ENCODE measurements around the gene MAGEA6.
"Not testable (repeated sequence)": the region's sequence is repeated elsewhere in the genome, so short reads cannot be mapped to it uniquely, and the experiment has no call there.

MAGEA6 gene, protein sequence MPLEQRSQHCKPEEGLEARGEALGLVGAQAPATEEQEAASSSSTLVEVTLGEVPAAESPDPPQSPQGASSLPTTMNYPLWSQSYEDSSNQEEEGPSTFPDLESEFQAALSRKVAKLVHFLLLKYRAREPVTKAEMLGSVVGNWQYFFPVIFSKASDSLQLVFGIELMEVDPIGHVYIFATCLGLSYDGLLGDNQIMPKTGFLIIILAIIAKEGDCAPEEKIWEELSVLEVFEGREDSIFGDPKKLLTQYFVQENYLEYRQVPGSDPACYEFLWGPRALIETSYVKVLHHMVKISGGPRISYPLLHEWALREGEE

DNA sequence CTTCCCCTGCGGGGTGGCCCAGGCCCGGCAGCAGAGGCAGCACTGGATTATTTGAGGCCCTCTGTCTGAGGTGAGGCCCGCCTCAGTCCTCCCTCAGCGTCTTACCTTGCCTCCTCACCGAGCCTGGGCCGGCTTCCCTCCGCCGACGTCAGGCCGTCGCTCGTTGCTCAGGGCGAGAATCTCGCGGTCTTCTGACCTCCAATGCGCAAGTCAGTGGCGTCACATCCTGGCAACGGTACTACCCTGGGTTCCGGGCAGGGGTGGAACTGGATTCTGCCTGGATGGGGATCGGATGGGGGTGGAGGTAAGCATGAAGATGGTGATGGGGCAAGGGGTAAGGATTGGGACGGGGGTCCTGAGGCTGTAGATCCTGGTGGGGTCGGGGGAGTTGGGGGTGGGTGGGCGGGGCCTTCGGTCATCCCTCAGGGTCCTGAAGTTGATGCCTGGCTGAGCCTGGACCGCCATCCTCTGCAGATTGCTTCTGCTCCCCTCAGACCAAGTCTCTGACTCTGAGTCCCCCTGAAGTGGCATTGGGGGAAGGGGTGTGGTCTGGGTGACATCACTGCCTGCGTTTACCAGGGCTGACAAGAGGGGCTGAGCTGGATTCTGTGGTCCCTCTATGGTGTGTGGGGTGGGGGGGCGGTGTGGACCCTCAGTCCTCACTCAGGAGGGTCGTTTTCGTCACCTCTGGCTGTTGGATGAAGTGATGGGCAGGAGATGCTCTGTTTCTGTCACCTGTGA, at the start of gene MAGEA6:
MAGEA6 (minus strand) TSS at position 141 of the 741 bp plus-strand sequence. CDS start 2,039 bp downstream, outside the sequence.
- not testable (repeated sequence) for DNase-seq

DNA sequence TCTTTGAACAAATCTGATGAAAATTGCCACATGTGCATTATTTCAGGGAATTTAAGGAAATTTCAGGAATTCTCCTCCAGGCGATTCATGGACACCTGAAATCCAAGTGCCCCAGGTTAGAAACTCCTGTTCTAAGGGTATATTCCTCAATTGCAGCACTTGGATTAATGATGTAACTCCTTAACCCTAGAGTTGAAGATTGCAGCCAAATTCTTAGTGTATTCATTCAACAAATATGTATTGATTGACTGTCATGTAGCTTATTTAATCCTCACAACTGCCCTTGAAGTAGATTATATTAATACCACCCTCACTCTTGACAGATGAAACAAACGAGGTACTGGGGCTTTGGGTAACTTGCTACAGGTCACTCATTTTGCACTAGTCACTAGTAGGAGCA, 49.8 kb upstream of the MAGEA6 start:
- DNase-seq = no peak

DNA sequence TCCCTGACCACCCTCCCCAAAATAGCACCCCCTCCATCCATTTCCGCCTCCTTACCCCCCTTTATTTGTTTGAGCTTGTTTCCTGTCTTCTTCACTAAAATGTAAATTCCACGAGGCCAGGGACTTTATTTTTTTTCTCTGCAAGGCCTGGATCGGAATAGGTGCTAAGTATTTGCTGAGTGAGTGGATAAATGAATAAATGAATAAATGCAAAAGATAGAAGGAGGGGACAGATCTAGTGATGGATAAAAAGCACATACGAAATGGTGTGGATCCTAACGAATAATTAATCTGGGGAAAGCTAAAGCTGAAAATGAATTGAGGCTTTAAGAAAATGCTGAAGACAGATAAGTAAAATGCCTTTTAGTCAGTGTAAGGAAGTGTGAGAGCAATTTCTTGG, 48.9 kb upstream of the MAGEA6 start:
- DNase-seq = no peak

DNA sequence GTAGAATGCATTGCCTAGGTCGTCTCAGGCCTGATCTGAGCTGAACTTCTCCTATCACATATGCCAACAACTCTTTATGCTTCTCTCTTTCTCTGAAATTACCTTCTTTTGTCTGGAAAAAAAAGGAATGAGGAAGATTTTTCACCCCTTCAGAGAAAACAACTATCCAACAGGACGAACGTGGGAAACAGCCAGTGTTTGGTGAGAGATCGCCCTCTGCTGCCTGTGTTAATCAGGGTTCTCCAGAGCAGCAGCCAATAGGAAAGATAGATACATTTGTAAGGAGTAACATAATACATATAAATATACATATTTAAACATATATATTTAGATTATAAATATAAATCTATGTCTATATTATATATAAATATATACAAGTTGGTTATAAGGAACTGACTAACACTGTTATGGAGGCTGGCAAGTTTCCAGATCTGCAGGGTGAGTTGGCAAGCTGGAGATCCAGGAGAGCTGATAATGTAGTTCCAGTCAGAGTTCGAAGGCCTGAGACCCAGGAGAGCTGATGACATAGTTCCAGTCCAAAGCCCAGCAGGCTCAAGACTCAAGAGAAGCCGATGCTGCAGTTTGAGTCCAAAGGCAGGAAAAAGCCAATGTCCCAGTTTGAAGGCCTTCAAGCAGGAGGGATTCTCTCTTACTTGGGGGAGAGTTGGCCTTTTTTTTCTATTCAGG, 47.7 kb upstream of the MAGEA6 start:
- no peak for DNase-seq

DNA sequence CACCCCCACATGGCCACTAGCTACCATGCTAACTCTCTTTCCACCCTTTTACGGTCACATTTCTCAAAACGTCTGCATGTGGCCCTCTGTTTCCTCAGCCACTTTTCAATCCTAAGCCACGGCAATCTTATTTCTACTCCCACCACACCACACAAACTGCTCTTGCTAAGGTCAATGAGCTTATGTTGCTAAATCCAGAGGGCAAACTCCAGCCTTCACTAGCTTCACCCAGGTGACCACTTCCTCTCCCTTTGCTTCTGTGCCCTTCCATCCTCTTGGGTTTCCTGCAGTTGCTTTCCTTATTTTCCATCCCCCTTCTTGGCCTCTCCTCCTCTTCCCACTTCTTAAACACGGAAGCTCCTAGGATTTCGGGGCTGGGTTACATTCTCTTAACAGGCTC, 44.6 kb upstream of the MAGEA6 start:
- DNase-seq = no peak

DNA sequence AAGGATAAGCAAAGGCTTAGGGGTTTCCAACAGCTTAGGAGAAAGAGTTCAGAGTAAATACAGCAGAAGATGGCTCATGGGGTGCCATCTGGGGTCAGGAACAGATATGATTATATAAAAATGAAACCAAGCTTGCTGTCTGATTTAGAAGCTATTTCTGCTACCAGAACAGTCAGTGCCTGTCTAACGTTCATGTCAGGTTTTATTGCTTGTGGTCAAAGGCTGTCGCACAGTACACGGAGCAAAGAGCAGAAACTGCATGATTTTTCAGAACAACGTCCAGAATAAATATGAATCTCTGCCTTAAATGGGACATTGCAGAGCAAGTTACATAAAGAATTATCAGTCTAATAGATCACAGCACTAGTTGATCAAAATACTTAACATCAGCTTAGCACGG, 43.7 kb upstream of the MAGEA6 start:
- no peak for DNase-seq

DNA sequence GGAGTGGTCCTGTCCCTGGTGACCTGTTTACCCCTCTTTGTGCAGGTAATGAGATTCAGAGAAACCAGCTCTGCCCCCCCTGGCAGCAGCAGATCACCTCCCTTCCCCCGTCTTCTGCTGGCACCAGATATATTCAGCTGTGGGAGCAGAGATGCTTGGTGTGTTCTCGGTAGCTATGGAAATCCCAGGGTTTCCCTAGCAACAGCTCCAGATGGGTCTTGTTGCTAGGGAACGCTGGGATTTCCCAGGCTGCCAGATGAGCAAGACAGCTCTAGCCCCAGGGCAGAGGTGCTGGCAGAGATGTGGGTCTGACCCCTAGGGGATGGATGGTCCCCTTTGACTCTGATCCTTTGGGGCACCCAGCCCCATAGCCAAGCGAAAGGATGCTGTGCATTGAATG, 40.9 kb upstream of the MAGEA6 start:
- no peak for DNase-seq

DNA sequence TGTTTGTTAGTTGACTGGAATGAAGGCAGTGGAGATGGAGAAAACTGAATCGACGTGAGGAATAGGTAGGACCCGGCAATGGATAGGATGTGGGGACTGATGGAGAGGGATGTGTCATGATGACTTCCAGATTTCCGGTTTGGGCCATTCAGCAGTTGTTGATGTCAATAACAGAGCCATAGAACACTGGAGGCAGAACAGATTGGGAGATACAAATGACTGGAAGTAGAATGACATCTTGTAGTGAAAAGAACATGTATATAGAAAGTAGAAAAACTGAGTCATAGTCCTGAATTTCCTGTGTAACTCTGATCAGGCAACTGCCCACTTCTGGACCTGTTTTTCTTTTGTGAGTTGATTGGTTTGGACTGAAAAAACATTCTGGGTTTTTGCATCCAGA, 36.5 kb upstream of the MAGEA6 start:
- DNase-seq = no peak

DNA sequence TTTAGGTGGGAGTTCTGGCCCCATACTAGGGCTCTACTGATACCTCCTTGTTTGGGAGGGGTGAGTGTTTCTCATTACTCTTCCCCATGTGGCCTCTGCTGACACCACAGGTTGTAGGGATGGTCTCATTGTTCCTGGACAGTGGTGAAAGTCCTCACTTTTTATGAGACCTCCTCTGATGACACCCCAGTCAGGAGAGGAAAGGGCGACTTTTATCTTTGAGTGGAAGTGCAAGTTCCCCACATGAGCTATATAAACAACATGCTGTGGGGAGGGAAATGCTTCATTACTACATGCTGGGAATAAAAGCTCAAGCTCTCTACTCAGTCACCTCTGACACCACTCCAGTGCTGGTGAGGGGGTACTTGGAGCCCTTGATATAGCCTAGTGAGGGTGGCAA, 29.5 kb upstream of the MAGEA6 start:
- no peak for DNase-seq

DNA sequence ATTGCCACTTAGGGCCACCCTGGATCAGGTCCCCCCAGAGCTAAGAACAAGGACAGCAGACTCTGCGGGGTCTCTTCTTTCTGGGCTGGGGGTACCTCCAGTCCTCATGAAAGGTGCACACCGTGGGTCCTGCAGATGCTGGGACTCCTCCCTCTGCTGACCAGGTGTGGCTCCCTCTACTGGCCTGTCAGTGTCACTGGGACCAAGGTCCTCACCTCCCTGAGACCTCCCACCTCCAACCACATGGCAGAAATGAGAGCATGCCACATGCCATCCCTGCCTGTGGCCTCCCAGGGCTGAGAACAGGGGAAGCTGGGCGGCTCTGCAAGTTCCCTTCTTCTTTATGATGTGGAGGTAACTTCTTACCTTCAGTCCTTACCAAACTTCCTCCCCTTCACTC, 17.6 kb upstream of the MAGEA6 start:
- DNase-seq = not testable (repeated sequence)

DNA sequence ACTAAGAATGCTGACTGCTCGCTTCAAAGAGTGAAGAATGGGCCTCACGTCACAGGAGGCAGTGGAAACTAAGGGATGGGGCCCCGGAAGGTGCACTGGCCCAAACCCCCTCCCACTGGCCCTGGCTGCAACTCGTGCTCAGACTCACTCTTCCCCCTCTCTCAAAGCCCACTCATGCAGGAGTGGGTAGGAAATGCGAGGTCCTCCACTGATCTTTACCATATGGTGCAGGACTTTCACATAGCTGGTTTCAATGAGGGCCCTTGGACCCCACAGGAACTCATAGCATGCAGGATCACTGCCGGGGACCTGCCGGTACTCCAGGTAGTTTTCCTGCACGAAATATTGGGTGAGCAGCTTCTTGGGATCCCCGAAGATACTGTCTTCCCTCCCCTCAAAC, 2.9 kb downstream of the MAGEA6 start:
- DNase-seq = not testable (repeated sequence)

DNA sequence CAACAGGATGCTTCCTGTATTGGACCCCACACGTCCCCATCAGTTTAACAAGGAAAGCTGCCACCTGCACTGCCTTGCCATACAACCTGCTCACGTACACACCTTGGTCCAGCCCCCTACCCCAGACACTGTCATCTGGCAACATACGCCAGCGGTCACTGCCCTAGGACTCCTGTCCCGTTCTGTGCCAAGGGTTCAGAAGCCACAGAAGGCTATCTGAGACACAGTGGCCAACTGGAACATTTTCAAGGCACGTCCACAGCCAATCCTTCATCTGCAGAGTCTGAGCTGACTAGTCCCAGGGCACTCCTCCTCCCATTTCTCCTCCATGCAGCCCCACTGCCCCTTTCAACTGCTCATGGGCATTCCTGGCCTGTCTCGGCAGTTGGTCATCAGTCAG, 7.9 kb downstream of the MAGEA6 start:
- DNase-seq = not testable (repeated sequence)

DNA sequence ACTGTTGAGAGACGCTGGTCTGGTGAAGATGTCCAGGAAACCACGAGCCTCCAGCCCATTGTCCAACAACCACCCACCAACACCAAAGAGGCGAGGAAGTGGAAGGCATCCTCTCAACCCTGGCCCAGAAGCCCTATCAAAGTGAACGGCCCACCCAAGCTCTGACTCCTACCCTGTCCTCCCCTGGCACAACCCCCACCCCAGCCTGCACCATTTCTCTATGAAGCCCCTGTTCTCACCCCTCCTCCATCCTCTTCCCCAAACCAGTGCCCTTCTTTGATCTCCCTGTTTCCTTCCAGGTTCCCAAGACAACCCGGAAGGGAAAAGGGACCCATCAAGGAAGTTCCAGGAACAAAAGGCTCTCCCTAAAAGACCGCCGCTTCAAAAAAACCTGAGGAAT, 9.9 kb downstream of the MAGEA6 start:
- not testable (repeated sequence) for DNase-seq

DNA sequence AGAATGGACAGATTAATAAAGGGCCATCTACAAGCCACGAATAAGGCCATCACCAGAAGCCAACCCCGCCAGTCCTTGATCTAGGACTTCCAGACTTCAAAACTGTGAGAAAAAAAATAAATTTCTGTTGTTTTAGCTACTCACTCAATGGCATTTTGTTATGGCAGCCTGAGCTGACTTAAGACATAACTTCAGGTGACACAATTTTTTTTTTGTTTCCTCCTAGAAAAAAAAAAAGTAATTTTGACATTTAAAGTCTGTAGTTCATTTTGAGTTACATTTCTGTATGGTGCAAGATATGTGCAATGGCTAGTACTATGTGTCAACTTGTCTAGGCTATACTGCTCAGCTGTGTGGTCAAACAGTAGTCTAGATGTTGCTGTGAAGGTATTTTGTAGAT, 10.6 kb downstream of the MAGEA6 start, which contains the start of gene CSAG3:
CSAG3 (plus strand) TSS at position 301 of the 400 bp plus-strand sequence.
- not testable (repeated sequence) for DNase-seq

DNA sequence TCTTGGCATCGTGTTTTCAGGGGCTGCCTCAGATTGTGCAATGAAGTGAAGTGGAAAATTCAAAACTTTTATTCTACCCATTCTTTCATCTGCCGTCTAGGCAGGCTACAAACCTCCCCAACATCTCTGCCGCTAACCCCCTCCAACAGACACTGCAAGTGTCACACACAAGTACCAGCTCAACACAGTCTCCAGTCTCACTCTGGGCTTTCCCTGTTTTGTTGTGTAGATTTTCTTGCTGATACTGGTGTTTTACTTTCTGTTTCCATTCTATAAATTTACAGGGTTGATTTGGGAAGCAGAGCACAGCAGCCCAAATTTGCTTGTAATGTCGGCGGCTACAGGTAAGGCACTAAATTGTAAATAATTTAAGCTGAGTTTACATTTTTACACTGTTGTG, 14.6 kb downstream of the MAGEA6 start:
- not testable (repeated sequence) for DNase-seq

DNA sequence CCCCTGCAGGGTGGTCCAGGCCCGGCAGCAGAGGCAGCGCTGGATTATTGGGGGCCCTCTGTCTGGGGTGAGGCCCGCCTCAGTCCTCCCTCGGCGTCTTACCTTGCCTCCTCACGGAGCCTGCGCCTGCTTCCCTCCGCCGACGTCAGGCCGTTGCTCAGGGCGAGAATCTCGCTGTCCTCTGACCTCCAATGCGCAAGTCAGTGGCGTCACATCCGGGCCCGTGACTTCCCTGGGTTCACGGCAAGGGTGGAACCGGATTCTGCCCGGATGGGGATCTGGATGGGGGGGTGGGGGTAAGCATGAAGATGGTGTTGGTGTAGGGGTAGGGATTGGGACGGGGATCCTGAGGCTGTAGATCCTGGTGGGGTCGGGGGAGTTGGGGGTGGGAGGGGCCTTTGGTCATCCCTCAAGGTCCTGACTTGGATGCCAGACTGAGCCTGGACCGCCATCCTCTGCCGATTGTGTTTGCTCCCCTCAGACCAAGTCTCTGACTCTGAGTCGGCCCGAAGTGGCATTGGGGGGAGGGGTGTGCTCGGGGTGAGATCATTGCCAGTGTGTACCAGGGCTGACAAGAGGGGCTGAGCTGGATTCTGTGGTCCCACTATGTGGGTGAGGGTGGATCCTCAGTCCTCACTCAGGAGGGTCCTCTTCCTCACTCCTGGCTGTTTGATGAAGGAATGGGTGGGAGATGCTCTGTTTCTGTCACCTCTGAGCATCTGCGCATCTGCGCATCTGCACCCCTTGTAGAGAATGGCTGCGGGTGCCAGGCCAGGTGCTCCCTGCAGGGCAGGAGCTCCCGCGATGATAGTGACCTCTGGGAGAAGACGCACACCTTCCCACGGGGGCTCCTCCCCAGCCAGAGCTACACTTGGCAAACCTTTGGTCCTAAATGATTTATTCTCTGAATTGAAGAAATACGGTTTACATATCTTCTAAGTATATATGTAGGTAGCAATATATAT, 15.5 kb downstream of the MAGEA6 start, which contains the start of gene MAGEA2:
MAGEA2 (minus strand) TSS at position 157 of the 965 bp plus-strand sequence. CDS start 2,479 bp downstream, outside the sequence.
- DNase-seq = not testable (repeated sequence)

DNA sequence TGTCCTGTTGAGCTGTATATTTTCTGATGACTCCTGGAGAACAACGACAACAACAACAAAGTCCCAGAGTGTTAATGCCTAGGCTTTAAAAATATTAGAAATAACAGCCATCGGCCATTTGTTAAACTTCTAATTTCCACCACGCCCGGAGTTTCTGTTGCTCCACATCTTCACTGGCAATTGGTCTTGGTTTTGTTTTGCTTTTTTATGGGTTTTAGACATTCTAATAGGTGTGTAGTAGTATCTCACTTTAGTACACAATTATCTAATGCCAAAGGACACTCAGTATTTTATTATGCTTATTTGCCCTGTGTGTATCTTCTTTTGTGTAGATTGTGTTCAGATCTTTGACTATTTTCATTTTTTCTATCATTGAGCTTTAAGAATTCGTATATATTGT, 30.9 kb downstream of the MAGEA6 start:
- no peak for DNase-seq

DNA sequence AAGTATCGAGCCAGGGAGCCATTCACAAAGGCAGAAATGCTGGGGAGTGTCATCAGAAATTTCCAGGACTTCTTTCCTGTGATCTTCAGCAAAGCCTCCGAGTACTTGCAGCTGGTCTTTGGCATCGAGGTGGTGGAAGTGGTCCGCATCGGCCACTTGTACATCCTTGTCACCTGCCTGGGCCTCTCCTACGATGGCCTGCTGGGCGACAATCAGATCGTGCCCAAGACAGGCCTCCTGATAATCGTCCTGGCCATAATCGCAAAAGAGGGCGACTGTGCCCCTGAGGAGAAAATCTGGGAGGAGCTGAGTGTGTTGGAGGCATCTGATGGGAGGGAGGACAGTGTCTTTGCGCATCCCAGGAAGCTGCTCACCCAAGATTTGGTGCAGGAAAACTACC, 33.0 kb downstream of the MAGEA6 start:
- not testable (repeated sequence) for DNase-seq

DNA sequence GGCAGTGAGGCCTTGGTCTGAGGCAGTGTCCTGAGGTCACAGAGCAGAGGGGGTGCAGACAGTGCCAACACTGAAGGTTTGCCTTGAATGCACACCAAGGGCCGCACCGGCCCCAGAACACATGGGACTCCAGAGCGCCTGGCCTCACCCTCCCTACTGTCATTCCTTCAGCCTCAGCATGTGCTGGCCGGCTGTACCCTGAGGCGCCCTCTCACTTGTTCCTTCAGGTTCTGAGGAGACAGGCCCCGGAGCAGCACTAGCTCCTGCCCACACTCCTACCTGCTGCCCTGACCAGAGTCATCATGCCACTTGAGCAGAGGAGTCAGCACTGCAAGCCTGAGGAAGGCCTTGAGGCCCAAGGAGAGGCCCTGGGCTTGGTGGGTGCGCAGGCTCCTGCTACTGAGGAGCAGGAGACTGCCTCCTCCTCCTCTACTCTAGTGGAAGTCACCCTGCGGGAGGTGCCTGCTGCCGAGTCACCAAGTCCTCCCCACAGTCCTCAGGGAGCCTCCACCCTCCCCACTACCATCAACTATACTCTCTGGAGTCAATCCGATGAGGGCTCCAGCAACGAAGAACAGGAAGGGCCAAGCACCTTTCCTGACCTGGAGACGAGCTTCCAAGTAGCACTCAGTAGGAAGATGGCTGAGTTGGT, 33.5 kb downstream of the MAGEA6 start:
- DNase-seq = no peak

DNA sequence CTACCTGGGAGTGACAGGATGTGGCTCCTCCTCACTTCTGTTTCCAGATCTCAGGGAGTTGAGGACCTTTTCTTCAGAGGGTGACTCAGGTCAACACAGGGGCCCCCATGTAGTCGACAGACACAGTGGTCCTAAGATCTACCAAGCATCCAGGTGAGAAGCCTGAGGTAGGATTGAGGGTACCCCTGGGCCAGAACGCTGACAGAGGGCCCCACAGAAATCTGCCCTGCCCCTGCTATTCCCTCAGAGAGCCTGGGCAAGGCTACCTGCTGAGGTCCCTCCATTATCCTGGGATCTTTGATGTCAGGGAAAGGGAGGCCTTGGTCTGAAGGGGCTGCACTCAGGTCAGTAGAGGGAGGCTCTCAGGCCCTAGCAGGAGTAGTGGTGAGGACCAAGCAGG, 34.4 kb downstream of the MAGEA6 start:
- no peak for DNase-seq

DNA sequence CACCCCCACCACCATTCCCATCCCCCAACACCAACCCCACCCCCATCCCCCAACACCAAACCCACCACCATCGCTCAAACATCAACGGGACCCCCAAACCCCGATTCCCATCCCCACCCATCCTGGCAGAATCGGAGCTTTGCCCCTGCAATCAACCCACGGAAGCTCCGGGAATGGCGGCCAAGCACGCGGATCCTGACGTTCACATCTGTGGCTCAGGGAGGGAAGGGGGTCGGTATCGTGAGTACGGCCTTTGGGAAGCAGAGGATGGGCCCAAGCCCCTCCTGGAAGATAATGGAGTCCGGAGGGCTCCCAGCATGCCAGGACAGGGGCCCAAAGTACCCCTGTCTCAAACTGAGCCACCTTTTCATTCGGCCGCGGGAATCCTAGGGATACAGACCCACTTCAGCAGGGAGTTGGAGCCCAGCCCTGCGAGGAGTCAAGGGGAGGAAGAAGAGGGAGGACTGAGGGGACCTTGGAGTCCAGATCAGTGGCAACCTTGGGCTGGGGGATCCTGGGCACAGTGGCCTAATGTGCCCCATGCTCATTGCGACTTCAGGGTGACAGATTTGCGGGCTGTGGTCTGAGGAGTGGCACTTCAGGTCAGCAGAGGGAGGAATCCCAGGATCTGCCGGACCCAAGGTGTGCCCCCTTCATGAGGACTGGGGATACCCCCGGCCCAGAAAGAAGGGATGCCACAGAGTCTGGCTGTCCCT, 35.2 kb downstream of the MAGEA6 start:
- not testable (repeated sequence) for DNase-seq

All from CD4-positive, alpha-beta T cell treated with Interleukin-1 beta for 1 hour (primary cell).